ENCODE data around the gene CSF2RB.

- TF ChIP-seq CTCF (IDR thresholded peaks at IDR 0.05; ENCODE audit: borderline replicate concordance, extremely low read depth, low read length, poor library complexity, severe bottlenecking) (no peak), EZH2 (IDR thresholded peaks at IDR 0.05; ENCODE audit: borderline replicate concordance, low read depth, low read length, severe bottlenecking) (no peak)
Measured at GRCh38 chr22:36900225-36900624, 13.2 kb upstream of the CSF2RB start.
